ENCODE data around the gene BEND5.

DNA sequence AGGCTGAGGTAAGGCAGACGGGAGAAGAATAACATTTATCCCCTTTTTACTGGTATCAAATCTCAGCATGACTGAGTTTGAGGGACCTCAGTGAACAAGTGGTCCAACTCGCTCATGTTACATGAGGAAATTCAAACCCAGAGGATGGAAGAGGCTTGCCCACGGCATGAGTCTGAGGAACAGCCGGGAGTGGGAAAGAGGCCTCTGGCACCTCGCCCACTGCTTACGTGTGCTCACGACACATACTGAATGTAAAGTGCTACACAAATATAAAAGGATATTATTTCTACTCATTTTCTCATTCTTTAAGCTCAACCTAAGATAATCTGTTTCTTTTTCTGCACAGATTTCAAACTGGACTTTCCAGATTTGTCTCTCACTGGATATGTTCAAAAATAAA lies 14.7 kb downstream of the BEND5 start:
- TF ChIP-seq CTCF (IDR thresholded peaks at IDR 0.05) (no peak), POLR2A (IDR thresholded peaks at IDR 0.05) (no peak), EP300 (IDR thresholded peaks at IDR 0.05; ENCODE audit: low read depth) (no peak)

All from transverse colon (tissue), 3 donors.